Left kidney (tissue), 2 donors: Measurements from ENCODE around the gene SCGB1C1. TPM values are rescaled to one million over a fixed set of nuclear protein-coding genes. Genes with fewer than 3 reads are reported as not detected.
"Not testable (repeated sequence)": the region's sequence is repeated elsewhere in the genome, so short reads cannot be mapped to it uniquely, and the experiment has no call there.

Source experiments
- DNase-seq: peaks from one replicate; pipeline ENCODE4 v3.0.0-alpha.2; 2013
- polyA plus RNA-seq: library from polyadenylated mRNA; unstranded; fragments of 120-200 nt; gene quantifications from one replicate; pipeline ENCODE4 v1.2.1, GENCODE V29; 2013; ENCODE audit not compliant: insufficient read length

Gene SCGB1C1
- polyA plus RNA-seq, 1 donor = 1.1 TPM

DNA sequence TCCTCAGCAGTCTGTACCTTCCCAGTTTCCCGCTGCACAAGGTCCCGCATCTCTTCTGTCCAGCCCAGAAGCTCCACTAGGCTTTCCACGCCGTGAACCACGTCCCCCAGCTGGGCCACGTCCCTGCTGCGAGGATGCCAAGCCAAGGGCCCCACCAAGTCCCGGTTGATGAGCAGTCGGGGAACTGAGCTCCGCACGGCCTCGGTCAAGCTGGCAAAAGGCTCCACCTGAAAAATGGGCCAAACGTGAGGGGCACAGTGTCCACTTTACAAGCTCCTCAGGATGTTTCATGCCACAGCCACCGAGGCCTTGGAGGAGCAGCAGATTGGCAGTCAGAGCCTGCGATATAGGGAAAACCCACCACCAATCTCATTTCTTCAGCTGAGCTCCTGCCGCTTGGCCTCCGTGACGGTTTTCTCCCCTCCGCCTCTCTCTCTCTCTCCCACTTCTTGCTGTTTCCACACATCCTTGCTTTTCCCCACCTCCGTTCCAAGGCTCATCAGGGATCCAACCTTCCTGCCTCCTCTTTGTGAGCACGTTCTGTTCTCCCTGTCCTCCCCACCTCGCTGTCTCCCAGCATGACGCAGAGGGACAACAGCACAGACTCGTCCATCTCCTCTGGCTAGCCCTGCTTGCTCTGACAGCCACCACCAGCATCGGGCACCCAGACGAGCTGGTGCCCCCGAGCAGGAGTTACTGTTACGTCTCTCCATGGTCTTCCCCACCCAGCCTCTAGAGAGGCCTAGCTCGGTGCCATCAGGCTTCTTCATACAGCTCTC lies 26.1 kb downstream of the SCGB1C1 start:
- no peak for DNase-seq

DNA sequence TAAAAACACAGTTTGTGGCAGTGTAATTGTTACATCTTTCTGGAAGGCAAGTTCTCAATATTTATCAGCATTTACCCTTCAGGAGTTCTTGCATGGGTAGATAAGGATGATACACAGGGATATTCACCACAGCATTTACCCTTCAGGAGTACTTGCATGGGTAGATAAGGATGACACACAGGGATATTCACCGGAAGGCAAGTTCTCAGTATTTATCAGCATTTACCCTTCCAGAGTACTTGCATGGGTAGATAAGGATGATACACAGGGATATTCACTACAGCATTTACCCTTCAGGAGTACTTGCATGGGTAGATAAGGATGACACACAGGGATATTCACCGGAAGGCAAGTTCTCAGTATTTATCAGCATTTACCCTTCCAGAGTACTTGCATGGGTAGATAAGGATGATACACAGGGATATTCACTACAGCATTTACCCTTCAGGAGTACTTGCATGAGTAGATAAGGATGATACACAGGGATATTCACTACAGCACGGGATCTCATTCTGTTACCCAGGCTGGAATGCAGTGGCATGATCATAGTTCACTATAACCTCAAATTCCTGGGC lies 27.9 kb downstream of the SCGB1C1 start:
- not testable (repeated sequence) for DNase-seq

DNA sequence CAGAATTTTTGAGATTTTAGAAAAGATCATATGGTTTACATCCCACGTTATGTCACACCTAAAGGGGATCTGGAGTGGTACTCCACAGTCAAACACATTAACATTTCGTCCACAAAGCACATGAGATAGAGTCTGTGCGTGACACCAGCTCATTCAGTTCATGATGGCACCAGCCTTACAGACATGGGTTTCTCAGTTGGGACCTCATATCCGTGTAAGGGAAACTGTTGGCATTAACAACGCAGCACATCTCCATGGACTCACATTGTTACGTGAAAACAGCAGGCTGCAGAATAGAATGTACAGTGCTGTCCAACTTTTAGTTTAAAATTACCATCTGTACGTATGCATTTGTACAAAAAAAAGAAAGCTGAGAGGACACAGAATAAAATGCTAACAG lies 28.7 kb downstream of the SCGB1C1 start:
- DNase-seq = no peak

DNA sequence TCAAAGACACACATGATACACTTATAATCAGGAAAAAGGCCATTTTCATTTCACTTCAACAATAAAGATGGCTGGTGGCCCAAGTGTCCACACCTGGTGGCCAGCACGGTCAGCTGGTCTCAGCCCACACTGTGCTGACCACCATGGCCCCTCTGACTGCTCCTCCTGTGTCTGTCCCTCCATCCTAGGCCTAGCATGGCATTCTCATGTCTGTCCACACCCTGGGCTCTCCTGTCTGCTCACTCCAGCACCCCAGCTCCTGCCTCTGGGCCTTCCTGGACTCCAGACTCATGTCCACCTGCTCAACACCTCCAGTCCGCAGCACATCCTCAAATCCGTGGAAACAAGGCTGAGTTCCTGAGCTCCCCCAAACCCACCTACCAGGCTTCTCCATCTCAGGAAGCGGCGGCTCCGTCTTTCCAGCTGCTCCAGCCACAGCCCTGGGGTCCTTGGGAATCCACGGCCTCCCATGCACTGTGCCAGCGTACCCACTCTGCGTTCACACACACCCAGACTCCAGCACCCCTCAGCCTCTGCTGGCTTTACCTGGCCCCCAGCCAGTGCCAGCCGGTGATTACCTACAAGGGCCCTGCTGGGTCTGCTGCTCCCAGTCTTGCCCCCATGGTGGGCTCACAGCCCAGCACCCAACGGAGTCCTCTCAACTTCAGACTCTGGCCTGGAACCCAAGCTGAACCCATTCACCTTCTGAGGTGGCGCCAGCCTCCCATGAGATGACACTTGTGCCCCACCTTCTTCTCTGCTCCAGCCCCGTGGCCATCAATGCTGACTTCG lies 29.3 kb downstream of the SCGB1C1 start:
- DNase-seq = no peak

- no peak for DNase-seq
Measured at GRCh38 chr11:223026-223789, 30.3 kb downstream of the SCGB1C1 start.

DNA sequence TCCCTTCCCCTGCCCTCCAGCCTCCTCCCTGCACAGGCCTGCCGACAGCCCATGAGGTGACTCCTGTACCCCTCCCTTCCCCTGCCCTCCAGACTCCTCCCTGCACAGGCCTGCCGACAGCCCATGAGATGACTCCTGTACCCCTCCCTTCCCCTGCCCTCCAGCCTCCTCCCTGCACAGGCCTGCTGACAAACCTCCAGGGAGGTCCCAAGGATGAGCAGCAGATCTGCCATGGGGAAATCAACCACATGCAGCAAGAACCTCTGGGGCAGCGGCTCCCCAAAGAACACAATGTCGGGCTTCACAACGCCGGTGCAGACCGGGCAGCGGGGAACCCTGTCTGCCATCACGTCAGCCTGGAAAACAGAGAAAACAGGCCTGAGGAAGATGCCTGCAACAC lies 31.0 kb downstream of the SCGB1C1 start:
- no peak for DNase-seq

DNA sequence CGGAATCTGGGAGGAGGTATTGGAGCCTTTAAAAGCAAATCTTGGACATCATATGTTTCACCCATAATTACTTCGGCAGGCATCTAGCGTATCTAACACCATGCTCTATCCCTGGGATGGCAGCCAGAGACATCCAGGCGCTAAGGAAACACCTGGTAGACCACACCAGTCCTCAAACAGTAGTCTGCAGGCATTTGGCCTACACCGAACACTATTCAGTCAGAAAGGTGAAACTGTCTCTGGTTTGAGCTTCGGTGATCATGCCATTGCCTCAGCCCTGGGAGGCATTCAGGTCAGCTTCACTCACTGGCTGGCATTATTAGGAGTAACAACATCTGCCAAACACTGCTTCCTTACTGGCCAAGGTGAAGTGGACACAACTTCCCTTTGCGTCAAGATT lies 31.5 kb downstream of the SCGB1C1 start:
- DNase-seq = no peak

DNA sequence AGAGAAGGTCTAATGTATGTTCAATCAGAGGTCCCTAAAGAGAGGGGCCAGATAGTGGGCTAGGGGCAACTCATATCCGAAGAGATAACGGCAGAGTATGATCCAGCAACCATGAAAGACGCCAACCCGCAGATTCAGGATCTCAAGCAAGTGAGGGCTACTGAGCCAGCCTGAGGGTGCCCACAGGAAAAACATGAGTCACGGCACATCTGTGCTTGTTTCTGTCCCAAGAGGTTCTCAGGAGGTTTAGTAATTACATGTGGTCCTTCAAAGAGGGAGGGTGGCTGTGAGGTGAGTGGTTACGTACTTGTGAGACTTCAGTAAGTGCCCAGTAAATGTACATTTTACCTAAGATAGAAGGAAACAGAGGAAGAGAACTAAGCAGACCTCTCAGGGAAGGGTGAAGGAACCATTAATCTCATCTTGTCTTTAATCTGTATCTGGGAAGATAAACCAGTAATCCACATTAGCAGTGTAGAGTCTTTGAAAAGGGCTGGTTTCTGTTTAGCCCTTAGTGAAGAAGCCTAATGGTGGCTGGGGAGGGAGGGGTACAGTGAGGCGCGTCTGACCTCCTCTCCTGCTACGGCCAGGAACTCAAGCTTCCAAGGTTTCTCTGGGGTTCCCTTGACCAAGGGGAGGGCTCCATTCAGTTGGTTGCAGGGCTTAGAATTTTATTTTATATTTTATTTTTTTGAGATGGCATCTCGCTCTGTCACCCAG lies 33.0 kb downstream of the SCGB1C1 start:
- no peak for DNase-seq

DNA sequence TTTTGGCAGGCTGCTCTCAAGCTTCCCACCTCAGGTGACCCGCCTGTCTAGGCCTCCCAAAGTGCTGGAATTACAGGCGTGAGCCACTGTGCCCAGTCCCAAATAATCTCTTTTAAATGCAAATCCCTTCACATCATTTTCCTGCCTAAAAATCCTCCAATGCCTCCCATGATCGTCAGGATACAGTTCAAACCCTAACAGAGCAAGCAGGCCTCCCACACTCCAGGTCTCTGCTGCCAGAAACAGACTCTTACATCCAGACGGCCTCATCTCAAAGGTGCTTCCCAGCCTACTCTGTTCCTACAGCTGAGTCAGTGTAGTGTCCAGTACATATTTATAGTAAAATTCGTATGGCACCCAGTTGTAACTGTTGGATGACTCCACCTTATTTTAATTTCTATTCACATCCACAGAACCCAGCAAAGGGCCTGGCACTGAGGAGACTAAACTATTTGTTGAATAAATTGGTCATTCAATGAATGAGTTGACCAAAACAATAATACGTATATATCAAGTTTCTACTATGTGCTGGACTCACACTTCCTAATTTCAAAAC lies 35.0 kb downstream of the SCGB1C1 start:
- DNase-seq = no peak

- DNase-seq = no peak
Measured at GRCh38 chr11:230431-230830, 37.6 kb downstream of the SCGB1C1 start.

GRCh38 chr11:232783-233565 lies 40.1 kb downstream of the SCGB1C1 start:
- DNase-seq = no peak

DNA sequence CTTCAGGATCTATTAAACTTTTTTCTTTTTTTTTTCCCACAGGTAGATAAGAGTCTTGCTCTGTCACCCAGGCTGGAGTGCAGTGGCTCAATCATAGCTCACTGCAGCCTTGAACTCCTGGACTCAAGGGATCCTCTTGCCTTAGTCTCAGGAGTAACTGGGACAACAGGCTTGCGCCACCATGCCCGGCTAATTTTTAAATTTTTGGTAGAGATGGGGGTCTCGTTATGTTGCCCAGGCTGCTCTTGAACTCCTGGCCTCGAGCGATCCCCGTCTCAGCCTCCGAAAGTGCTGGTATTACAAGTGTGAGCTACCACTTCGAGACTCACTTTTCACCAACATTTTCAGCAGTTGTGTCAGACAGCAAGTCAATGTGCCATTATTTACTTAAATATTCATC lies 42.3 kb downstream of the SCGB1C1 start:
- DNase-seq = no peak

- DNase-seq = peak; percentile 8
Measured at GRCh38 chr11:235609-235996, 42.7 kb downstream of the SCGB1C1 start.

GRCh38 chr11:235997-236773 lies 43.3 kb downstream of the SCGB1C1 start, which contains the start of gene SIRT3:
Gene SIRT3, minus strand, starts transcription at chr11:236342. Its CDS starts 14 bp downstream, at chr11:236328.
- DNase-seq = peak; percentile 77

GRCh38 chr11:236774-237767 lies 44.2 kb downstream of the SCGB1C1 start, which contains the start of gene PSMD13:
Gene PSMD13, plus strand, starts transcription at chr11:236976. Its CDS starts 74 bp downstream, at chr11:237050.
- peak; percentile 84 for DNase-seq

DNA sequence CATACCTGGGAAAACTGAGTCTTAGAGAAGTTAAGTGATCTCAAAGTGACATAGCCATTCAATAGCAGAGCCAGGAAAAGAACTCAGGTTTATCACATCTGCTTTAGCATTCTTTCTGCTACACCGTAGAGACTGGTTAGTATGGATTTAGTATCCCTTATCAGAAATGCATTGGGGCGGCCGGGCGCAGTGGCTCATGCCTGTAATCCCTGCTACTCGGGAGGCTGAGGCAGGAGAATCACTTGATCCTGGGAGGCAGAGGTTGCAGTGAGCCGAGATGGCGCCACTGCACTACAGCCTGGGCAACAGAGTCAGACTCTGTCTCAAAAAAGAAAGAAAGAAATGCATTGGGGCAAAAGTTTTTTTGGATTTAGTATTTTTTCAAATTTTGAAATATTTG lies 45.5 kb downstream of the SCGB1C1 start:
- not testable (repeated sequence) for DNase-seq

GRCh38 chr11:240315-240714 lies 47.4 kb downstream of the SCGB1C1 start:
- no peak for DNase-seq

- no peak for DNase-seq
Measured at GRCh38 chr11:241634-242033, 48.8 kb downstream of the SCGB1C1 start.
